Stomach (tissue), 4 donors: ENCODE measurements around the gene FSTL4.

Source experiments
- CTCF ChIP-seq, 7 experiments: fragments of 450-650 bp in 4 of 7; fragments of 200-600 bp in 3 of 7; sonication (generic) in 3 of 7; IDR thresholded peaks; one replicate each; pipeline ENCODE4 v1.5.1; 2016 to 2019; ENCODE audit warnings: antibody characterized with exemption in 7 of 7, control low read depth in 2 of 7, mild to moderate bottlenecking in 1 of 7
- EP300 ChIP-seq: sonication (generic); formaldehyde crosslinking; IDR thresholded peaks from one replicate; pipeline ENCODE4 v1.6.1; 2017; ENCODE audit warnings: antibody characterized with exemption
- POLR2A ChIP-seq, 4 donors: fragments of 450-650 bp; IDR thresholded peaks; one replicate each; pipeline ENCODE4 v1.6.1; 2016; ENCODE audit warnings: antibody characterized with exemption in 4 of 4, control low read depth in 2 of 4, mild to moderate bottlenecking in 1 of 4, moderate library complexity in 1 of 4
- POLR2AphosphoS5 ChIP-seq, 3 donors: sonication (generic); formaldehyde crosslinking; IDR thresholded peaks; one replicate each; pipeline ENCODE4 v1.6.1; 2016; ENCODE audit warnings: antibody characterized with exemption in 3 of 3

- TF ChIP-seq CTCF (IDR thresholded peaks at IDR 0.05) = no peak
- TF ChIP-seq POLR2AphosphoS5 (IDR thresholded peaks at IDR 0.05) = no peak
- no peak for TF ChIP-seq POLR2A (IDR thresholded peaks at IDR 0.05)
- TF ChIP-seq EP300 = no peak
These were observed 295.7 kb downstream of the FSTL4 start for GRCh38 chr5:133316346-133317343.
